MM.1S (cell line): ENCODE measurements around the gene NCOA1.

Experiments used
- DNase-seq: peaks from one replicate; pipeline ENCODE4 v3.0.0-alpha.2; 2015
- H2AFZ ChIP-seq: fragments of 300-600 bp; sonication (generic); 2 replicates; pipeline ENCODE4 v1.6.0; 2016; ENCODE audit warnings: antibody characterized with exemption, low read length
- H3F3A ChIP-seq: fragments of 300-600 bp; sonication (generic); 2 replicates; pipeline ENCODE4 v1.6.1; 2016; ENCODE audit warnings: mild to moderate bottlenecking, antibody characterized with exemption, low read length, moderate library complexity, mixed read lengths; ENCODE audit not compliant: insufficient read depth
- H3K27ac ChIP-seq: fragments of 300-600 bp; sonication (generic); 2 replicates; pipeline ENCODE4 v1.5.1; 2016; ENCODE audit warnings: mild to moderate bottlenecking, low read length
- H3K27me3 ChIP-seq: fragments of 300-600 bp; sonication (generic); replicated peaks from 2 replicates; pipeline ENCODE4 v1.6.0; 2016; ENCODE audit warnings: low read length; ENCODE audit not compliant: insufficient read depth
- H3K36me3 ChIP-seq: fragments of 300-600 bp; sonication (generic); replicated peaks from 2 replicates; pipeline ENCODE4 v1.6.1; 2016; ENCODE audit warnings: mild to moderate bottlenecking, low read length, mixed read lengths; ENCODE audit not compliant: insufficient read depth
- H3K4me1 ChIP-seq: fragments of 300-600 bp; sonication (generic); 2 replicates; pipeline ENCODE4 v1.6.1; 2016; ENCODE audit warnings: low read length, mixed read lengths
- H3K4me2 ChIP-seq: fragments of 300-600 bp; sonication (generic); 2 replicates; pipeline ENCODE4 v1.6.0; 2016; ENCODE audit warnings: low read depth, low read length
- H3K4me3 ChIP-seq: fragments of 300-600 bp; sonication (generic); 2 replicates; pipeline ENCODE4 v1.5.1; 2016; ENCODE audit warnings: low read length, mixed read lengths
- H3K79me2 ChIP-seq: fragments of 300-600 bp; sonication (generic); 2 replicates; pipeline ENCODE4 v1.6.1; 2016; ENCODE audit warnings: mixed run types, low read length, mixed read lengths
- H3K9ac ChIP-seq: fragments of 300-600 bp; sonication (generic); 2 replicates; pipeline ENCODE4 v1.6.1; 2016; ENCODE audit warnings: low read length, mixed read lengths
- H3K9me2 ChIP-seq: fragments of 300-600 bp; sonication (generic); replicated peaks from 2 replicates; pipeline ENCODE4 v1.6.1; 2016; ENCODE audit warnings: mild to moderate bottlenecking, low read length, mixed read lengths; ENCODE audit not compliant: insufficient read depth
- H3K9me3 ChIP-seq: fragments of 300-600 bp; sonication (generic); replicated peaks from 2 replicates; pipeline ENCODE4 v1.6.1; 2016; ENCODE audit warnings: mild to moderate bottlenecking, low read length, mixed read lengths; ENCODE audit not compliant: insufficient read depth
- H4K20me1 ChIP-seq: fragments of 300-600 bp; sonication (generic); 2 replicates; pipeline ENCODE4 v1.6.1; 2016; ENCODE audit warnings: mild to moderate bottlenecking, low read length, moderate library complexity, mixed read lengths; ENCODE audit not compliant: insufficient read depth
- CTCF ChIP-seq: fragments of 300-600 bp; sonication (generic); IDR thresholded peaks from 2 replicates; pipeline ENCODE4 v1.5.1; 2016; ENCODE audit warnings: antibody characterized with exemption, low read length, mixed read lengths
- EZH2 ChIP-seq: fragments of 300-600 bp; sonication (generic); optimal IDR thresholded peaks from 2 replicates; pipeline ENCODE3; 2017; ENCODE audit warnings: low read depth, mild to moderate bottlenecking, antibody characterized with exemption, low read length, mixed read lengths
- EZH2phosphoT487 ChIP-seq: fragments of 300-600 bp; sonication (generic); IDR thresholded peaks from 2 replicates; pipeline ENCODE4 v1.6.1; 2018; ENCODE audit warnings: antibody characterized with exemption, low read length

Gene NCOA1

GRCh38 chr2:24498121-24498520, 7.1 kb downstream of the NCOA1 start:
- H3K79me2 ChIP-seq = peaks cover 50% of the 10 kb centered on the region
- no peak for DNase-seq
- H3K36me3 ChIP-seq = no peaks in the 10 kb centered on the region
- no peaks in the 10 kb centered on the region for H3K4me1 ChIP-seq
- H3F3A ChIP-seq = no peaks in the 10 kb centered on the region; the same call in 1 of the 2 replicates
- no peak for TF ChIP-seq EZH2
- TF ChIP-seq CTCF = no peak
- no peak for TF ChIP-seq EZH2phosphoT487
- H3K4me2 ChIP-seq = no peak overlapping the region
- no peak overlapping the region for H3K4me3 ChIP-seq
- no peaks in the 10 kb centered on the region for H3K9me2 ChIP-seq
- H3K27me3 ChIP-seq = no peaks in the 10 kb centered on the region
- no peaks in the 10 kb centered on the region for H3K9me3 ChIP-seq
- no peak overlapping the region for H3K27ac ChIP-seq
- H4K20me1 ChIP-seq = no peaks in the 10 kb centered on the region
- no peak overlapping the region for H3K9ac ChIP-seq
- no peak overlapping the region for H2AFZ ChIP-seq

- no peak overlapping the region for H3K27ac ChIP-seq
- H3F3A ChIP-seq = no peaks in the 10 kb centered on the region
- no peaks in the 10 kb centered on the region for H3K9me2 ChIP-seq
- no peaks in the 10 kb centered on the region for H3K36me3 ChIP-seq
- DNase-seq = no peak
- H2AFZ ChIP-seq = no peak overlapping the region
- H3K4me3 ChIP-seq = no peak overlapping the region
- H3K79me2 ChIP-seq = peaks cover 48% of the 10 kb centered on the region
- H4K20me1 ChIP-seq = no peaks in the 10 kb centered on the region
- no peaks in the 10 kb centered on the region for H3K9me3 ChIP-seq
- no peaks in the 10 kb centered on the region for H3K27me3 ChIP-seq
- no peak for TF ChIP-seq CTCF
- TF ChIP-seq EZH2 = no peak
- no peak for TF ChIP-seq EZH2phosphoT487
- H3K4me2 ChIP-seq = no peak overlapping the region
- H3K9ac ChIP-seq = no peak overlapping the region
- H3K4me1 ChIP-seq = no peaks in the 10 kb centered on the region
Observed at GRCh38 chr2:24501813-24502212, 10.8 kb downstream of the NCOA1 start.

- Histone ChIP-seq H4K20me1 (no peaks in the 10 kb centered on the region), H3K9ac (no peak overlapping the region), H3K27ac (no peak overlapping the region), H3K4me2 (no peak overlapping the region), H3K9me3 (no peaks in the 10 kb centered on the region), H3F3A (no peaks in the 10 kb centered on the region), H2AFZ (no peak overlapping the region), H3K4me1 (no peaks in the 10 kb centered on the region), H3K4me3 (no peak overlapping the region), H3K9me2 (no peaks in the 10 kb centered on the region), H3K36me3 (no peaks in the 10 kb centered on the region), H3K79me2 (peaks cover 47% of the 10 kb centered on the region), H3K27me3 (no peaks in the 10 kb centered on the region)
- TF ChIP-seq EZH2 (no peak), CTCF (no peak), EZH2phosphoT487 (no peak)
- no peak for DNase-seq
Observed at GRCh38 chr2:24505534-24506275, 14.7 kb downstream of the NCOA1 start.
